T-helper 17 cell (primary cell): ENCODE results near the gene SPIRE2. TPM values are rescaled to one million over a fixed set of nuclear protein-coding genes. Genes with fewer than 3 reads are reported as not detected.
"Not testable (repeated sequence)": the region's sequence is repeated elsewhere in the genome, so short reads cannot be mapped to it uniquely, and the experiment has no call there.

Source experiments
- ATAC-seq: fragments of 150-1000 bp; cut with Tn5 transposase; 2 replicates; pipeline ENCODE4 v1.10.0; 2021; ENCODE audit warnings: mild to moderate bottlenecking, moderate library complexity
- DNase-seq, 3 donors: peaks; one replicate each; pipeline versions ENCODE4 v3.0.0 to v3.0.0-alpha.2; 2020 to 2021
- H3K9me3 ChIP-seq: one replicate; pipeline ENCODE4 v1.7.0; 2013; ENCODE audit warnings: low read length, mild to moderate bottlenecking; ENCODE audit not compliant: control insufficient read depth, poor library complexity, severe bottlenecking
- H3K27ac Mint-ChIP-seq: one replicate; pipeline ENCODE4 v1.8.0; 2022; ENCODE audit warnings: mild to moderate bottlenecking, moderate library complexity, mixed read lengths
- H3K27me3 Mint-ChIP-seq: one replicate; pipeline ENCODE4 v1.8.0; 2022; ENCODE audit warnings: mixed read lengths
- H3K36me3 Mint-ChIP-seq: one replicate; pipeline ENCODE4 v1.8.0; 2022; ENCODE audit warnings: low read depth, mixed read lengths
- H3K4me1 Mint-ChIP-seq: one replicate; pipeline ENCODE4 v1.8.0; 2022; ENCODE audit warnings: mild to moderate bottlenecking, mixed read lengths
- H3K4me3 Mint-ChIP-seq: one replicate; pipeline ENCODE4 v1.8.0; 2022; ENCODE audit warnings: mild to moderate bottlenecking, moderate library complexity, mixed read lengths
- total RNA-seq, 4 donors: library from RNA in 2 of 4; stranded (reverse) in 2 of 4; gene quantifications; one replicate each; pipeline ENCODE4 v1.2.3 and lab custom pipeline; 2022 to 2026

The SPIRE2 gene
- total RNA-seq, 2 donors from 2014 or later = 1.3 to 3.3 TPM

DNA sequence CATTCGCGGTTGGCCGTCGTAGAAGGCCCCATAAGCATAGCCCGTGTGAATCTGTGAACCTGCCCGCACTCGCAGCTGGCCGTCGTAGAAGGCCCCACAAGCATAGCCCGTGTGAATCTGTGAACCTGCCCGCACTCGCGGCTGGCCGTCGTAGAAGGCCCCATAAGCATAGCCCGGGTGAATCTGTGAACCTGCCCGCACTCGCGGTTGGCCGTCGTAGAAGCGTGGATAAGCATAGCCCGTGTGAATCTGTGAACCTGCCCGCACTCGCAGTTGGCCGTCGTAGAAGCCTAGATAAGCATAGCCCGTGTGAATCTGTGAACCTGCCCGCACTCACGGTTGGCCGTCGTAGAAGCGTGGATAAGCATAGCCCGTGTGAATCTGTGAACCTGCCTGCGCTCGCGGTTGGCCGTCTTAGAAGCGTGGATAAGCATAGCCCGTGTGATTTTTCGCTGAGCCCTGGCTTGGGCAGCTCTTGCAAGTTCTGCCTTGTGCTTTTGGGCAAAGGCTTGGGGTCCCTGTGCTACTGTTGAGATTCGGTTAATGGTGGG is 6.6 kb downstream of the SPIRE2 start:
- peaks cover 13% of the 10 kb centered on the region for H3K4me1 Mint-ChIP-seq
- H3K27ac Mint-ChIP-seq, H3K9me3 ChIP-seq, H3K4me3 Mint-ChIP-seq, H3K36me3 Mint-ChIP-seq, DNase-seq, ATAC-seq: not testable (repeated sequence)
- H3K27me3 Mint-ChIP-seq = peaks cover 16% of the 10 kb centered on the region

DNA sequence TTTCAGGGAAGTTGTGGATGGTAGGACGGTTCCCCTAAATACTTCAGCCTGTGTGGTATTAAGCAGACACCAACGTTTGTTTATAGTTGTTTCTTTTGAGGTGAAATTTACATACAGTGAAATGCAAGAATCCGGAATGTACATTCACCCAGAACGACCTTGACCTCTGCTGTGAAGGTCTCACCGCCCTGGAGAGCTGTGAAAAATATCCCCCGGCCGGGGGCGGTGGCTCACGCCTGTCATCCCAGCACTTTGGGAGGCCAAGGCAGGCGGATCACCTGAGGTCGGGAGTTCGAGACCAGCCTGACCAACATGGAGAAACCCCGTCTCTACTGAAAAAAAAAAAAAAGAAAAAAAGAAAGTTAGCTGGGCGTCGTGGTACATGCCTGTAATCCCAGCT is 8.2 kb downstream of the SPIRE2 start:
- H3K4me3 Mint-ChIP-seq = peak overlapping the region; percentile 57
- not testable (repeated sequence) for H3K27me3 Mint-ChIP-seq, DNase-seq, H3K9me3 ChIP-seq, H3K27ac Mint-ChIP-seq, H3K36me3 Mint-ChIP-seq, ATAC-seq
- peaks cover 13% of the 10 kb centered on the region for H3K4me1 Mint-ChIP-seq

DNA sequence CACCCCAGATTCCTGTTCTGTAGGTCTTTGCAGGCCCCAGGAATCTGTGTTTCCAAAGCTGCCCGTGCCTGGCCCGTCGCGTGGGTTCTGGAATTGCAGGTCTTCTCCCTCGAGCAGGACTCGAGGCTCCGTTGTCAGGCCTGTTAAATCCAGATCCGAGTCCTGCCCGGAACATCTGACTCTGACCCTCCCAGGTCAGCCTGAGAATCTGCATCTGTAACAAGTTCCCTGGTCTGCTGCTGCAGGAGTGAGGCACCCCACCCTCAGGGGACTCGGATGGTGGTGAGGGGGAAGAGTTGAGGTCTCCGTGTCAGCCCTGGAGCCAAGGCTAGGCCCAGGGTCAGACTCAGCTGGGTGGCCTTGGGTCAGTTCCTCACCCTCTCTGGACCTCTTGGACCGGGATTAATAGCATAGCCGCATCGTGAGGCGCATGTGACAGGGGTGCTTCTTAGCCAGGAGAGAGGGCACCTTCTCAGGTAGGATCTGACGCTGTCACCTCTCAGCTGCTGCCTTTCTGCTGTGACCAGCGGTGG is 8.8 kb downstream of the SPIRE2 start:
- peaks cover 6% of the 10 kb centered on the region for H3K27me3 Mint-ChIP-seq
- H3K27ac Mint-ChIP-seq = peak overlapping the region; percentile 63
- peak overlapping the region; percentile 77 for H3K4me3 Mint-ChIP-seq
- no peaks in the 10 kb centered on the region for H3K9me3 ChIP-seq
- DNase-seq (no peak), ATAC-seq (no peak)
- H3K36me3 Mint-ChIP-seq = no peaks in the 10 kb centered on the region
- H3K4me1 Mint-ChIP-seq = peaks cover 13% of the 10 kb centered on the region

DNA sequence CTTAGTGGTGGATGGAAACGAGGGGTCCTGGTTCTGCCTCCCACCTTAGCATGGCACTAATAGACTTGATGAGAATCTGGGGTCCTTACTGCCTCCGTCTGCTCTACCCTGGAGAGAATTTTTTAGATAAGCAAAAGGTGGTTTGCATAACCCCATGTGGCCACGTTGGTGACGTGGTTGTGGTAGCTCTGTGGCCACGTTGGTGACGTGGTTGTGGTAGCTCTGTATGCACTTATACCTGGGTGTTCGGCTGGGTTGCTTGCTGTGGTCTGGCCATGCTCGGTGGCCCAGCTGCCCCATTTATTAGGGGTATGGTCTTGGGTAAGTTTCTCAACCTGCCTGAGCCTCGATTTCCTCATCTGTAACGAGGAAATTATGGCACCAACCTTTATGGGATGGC is 13.0 kb downstream of the SPIRE2 start:
- H3K27ac Mint-ChIP-seq = no peak overlapping the region
- H3K4me1 Mint-ChIP-seq = peaks cover 22% of the 10 kb centered on the region
- no peaks in the 10 kb centered on the region for H3K9me3 ChIP-seq
- peak overlapping the region; percentile 12 for H3K4me3 Mint-ChIP-seq
- H3K27me3 Mint-ChIP-seq = no peaks in the 10 kb centered on the region
- ATAC-seq (peak; percentile 85), DNase-seq (peak in 2 of 3 donors; percentile 27 to 28)
- H3K36me3 Mint-ChIP-seq = no peaks in the 10 kb centered on the region

DNA sequence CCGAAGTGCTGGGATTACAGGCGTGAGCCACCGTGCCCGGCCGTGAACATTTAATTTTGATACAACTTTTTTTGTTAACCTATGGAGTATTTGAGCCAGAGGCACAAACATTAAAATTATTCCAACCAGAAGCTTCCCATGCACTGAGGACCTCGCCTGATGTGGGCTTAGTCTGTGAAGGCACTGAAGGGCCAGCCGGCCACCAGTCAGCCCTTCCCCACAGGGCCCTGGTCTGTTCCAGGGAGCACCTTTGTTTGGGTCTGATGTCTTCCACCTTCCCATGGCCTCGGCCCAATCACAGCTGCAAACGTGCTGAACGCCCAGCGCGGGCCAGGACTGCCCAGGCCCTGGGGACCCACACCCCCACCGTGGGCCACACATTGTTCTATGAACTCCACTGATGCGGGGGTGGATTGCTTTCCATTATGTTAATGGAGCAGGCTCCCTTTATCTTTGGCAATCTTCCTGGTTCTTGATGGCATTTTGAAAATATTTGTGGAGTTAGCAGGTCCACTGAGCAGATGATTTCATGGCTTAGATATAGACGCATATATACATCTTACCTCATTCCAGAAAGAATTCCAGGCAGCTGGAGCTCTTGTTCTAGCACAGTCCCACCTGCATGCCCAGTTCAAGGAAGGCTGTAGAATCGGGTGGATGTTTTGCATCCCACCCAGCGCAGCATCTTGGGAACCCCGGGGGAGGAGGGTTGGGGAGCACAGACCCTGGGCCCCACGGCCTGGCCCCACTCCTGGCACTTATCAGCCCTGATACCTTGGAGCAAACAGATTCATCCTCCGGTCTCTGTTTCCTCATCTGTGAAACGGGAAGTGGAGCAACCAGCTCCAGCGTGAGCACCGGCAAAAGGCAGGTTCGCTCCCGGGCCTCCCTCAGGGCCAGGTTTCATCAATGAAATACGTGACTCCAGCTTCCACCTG is 14.5 kb downstream of the SPIRE2 start:
- H3K9me3 ChIP-seq = no peaks in the 10 kb centered on the region
- DNase-seq (no peak), ATAC-seq (no peak)
- H3K27ac Mint-ChIP-seq = no peak overlapping the region
- H3K27me3 Mint-ChIP-seq = no peaks in the 10 kb centered on the region
- H3K4me3 Mint-ChIP-seq = no peak overlapping the region
- no peaks in the 10 kb centered on the region for H3K36me3 Mint-ChIP-seq
- peaks cover 16% of the 10 kb centered on the region for H3K4me1 Mint-ChIP-seq

DNA sequence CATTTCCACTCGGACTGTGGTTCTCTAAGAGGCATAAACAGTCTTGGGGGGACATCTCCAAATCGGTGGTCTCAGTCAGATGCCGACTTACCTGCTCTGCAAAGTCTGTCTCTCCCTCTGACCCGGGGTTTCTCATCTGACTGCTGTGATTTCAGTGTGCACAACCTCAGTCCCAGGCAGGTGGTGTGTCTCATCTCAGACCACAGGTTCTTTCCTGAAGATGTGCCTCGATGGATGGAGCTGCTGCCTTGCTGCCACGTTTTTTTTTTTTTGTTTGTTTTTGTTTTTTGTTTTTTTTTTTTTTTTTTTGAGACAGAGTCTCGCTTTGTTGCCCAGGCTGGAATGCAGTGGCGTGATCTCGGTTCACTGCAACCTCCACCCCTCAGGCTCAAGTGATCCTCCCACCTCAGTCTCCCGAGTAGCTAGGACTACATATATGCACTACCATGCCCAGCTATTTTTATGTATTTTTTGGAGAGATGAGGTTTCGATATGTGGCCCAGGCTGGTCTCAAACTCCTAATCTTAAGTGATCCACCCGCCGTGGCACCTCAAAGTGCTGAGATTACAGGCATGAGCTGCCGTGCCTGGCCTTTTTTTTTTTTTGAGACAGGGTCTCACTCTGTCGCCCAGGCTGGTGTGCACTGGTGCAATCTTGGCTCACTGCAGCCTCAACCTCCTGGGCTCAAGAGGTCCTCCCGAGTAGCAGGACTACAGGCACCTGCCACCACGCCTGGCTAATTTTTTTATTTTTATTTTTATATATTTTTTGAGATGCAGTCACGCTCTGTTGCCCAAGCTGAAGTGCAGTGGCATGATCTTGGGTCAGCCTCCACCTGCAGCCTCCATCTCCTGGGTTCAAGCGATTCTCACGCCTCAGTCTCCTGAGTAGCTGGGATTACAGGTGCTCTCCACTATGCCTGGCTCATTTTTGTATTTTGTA is 15.4 kb downstream of the SPIRE2 start:
- H3K27ac Mint-ChIP-seq = no peak overlapping the region
- no peaks in the 10 kb centered on the region for H3K27me3 Mint-ChIP-seq
- ATAC-seq = no peak
- H3K4me3 Mint-ChIP-seq = no peak overlapping the region
- H3K4me1 Mint-ChIP-seq = peaks cover 11% of the 10 kb centered on the region
- no peak for DNase-seq
- no peaks in the 10 kb centered on the region for H3K36me3 Mint-ChIP-seq
- H3K9me3 ChIP-seq = no peaks in the 10 kb centered on the region

GRCh38 chr16:89844739-89845339 is 16.6 kb downstream of the SPIRE2 start:
- DNase-seq (no peak), ATAC-seq (no peak)
- H3K4me3 Mint-ChIP-seq = no peak overlapping the region
- no peaks in the 10 kb centered on the region for H3K36me3 Mint-ChIP-seq
- no peaks in the 10 kb centered on the region for H3K9me3 ChIP-seq
- no peak overlapping the region for H3K27ac Mint-ChIP-seq
- peaks cover 10% of the 10 kb centered on the region for H3K4me1 Mint-ChIP-seq
- H3K27me3 Mint-ChIP-seq = no peaks in the 10 kb centered on the region

GRCh38 chr16:89845417-89845816 is 17.1 kb downstream of the SPIRE2 start:
- peaks cover 10% of the 10 kb centered on the region for H3K4me1 Mint-ChIP-seq
- peak overlapping the region; percentile 24 for H3K27ac Mint-ChIP-seq
- H3K36me3 Mint-ChIP-seq = no peaks in the 10 kb centered on the region
- no peaks in the 10 kb centered on the region for H3K9me3 ChIP-seq
- ATAC-seq (no peak), DNase-seq (no peak)
- H3K4me3 Mint-ChIP-seq = peak overlapping the region; percentile 28
- no peaks in the 10 kb centered on the region for H3K27me3 Mint-ChIP-seq

DNA sequence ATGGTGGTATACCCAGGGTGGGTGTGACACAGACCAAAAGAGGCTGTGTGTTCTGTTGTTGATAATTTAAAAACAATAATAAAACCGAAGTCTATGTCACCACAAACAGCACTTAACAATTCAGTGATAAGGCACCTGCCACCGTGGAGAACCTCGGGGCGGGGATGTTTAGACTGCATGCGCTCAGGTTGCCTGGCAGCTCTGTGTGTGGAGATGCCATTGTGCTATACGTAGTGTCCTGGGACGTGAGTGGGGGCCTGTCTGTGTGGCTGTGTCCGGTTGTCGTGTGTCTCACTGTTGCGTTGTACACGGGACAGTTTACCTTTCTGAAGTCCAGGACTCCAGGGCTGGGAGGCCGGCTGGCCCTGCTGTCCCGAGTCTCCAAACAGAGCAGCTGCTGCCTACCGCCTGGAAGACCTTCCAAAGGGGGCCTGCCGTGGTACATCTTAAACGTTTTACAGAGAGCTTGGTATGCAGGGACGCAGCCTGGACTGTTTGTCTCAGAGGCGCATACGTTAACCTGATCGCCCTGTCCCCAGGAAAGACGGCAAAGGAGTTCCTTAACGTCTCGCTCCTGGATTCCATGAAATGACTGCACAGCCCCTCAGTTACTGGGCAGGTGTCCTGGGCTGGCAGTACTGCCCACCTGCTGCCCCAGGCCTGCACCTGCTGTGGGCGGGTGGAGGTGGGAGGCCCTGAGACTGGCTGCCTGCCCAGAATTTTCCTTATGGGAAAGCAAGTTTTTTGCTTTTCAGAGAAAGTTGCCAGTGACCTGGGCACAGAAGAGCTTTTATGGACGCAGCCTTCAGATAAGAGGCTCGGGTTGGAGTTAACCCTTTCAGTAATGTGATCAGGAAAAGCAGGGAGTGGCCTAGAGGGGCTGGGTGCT is 19.0 kb downstream of the SPIRE2 start:
- DNase-seq (no peak), ATAC-seq (no peak)
- no peak overlapping the region for H3K4me3 Mint-ChIP-seq
- H3K27me3 Mint-ChIP-seq = no peaks in the 10 kb centered on the region
- peaks cover 10% of the 10 kb centered on the region for H3K4me1 Mint-ChIP-seq
- no peaks in the 10 kb centered on the region for H3K9me3 ChIP-seq
- H3K36me3 Mint-ChIP-seq = no peaks in the 10 kb centered on the region
- H3K27ac Mint-ChIP-seq = no peak overlapping the region

- Mint-ChIP-seq H3K27me3 (no peaks in the 10 kb centered on the region), H3K4me1 (peaks cover 10% of the 10 kb centered on the region), H3K36me3 (no peaks in the 10 kb centered on the region), H3K4me3 (no peak overlapping the region), H3K27ac (no peak overlapping the region)
- H3K9me3 ChIP-seq = no peaks in the 10 kb centered on the region
- no peak for DNase-seq
- ATAC-seq = no peak
Measured at GRCh38 chr16:89847940-89848297, 19.6 kb downstream of the SPIRE2 start.

DNA sequence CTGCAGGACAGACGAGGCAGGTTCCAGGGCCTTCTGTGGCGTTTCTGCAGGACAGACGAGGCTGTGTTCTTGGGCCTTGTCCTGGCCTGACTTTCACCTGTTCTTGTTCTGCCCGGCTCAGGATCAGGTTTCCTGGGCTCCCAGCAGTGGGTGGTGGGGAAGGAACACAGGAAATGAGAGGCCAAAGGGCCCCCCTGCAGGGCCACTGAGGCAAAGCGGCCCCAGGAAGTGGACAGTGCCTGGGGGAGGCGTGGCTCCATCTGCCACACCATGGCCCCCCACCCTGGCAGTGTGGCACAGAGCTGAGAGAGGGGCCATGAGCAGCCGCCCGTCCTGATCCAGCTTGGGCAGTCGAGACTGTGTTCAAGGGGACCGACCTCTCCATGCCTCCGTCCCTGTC is 20.7 kb downstream of the SPIRE2 start:
- ATAC-seq (no peak), DNase-seq (no peak)
- Mint-ChIP-seq H3K4me1 (peaks cover 10% of the 10 kb centered on the region), H3K4me3 (no peak overlapping the region), H3K27me3 (no peaks in the 10 kb centered on the region), H3K27ac (no peak overlapping the region), H3K36me3 (no peaks in the 10 kb centered on the region)
- H3K9me3 ChIP-seq = no peaks in the 10 kb centered on the region
